Right lobe of liver (tissue), 6 donors: ENCODE results near the gene IL1RAPL1. TPM values are rescaled to one million over a fixed set of nuclear protein-coding genes. Genes with fewer than 3 reads are reported as not detected.

ENCODE experiments used
- ATAC-seq, 4 donors: fragments of 200-7000 bp; cut with Tn5 transposase; one replicate each; pipeline ENCODE4 v1.9.1; 2020; ENCODE audit warnings: mild to moderate bottlenecking in 4 of 4, moderate library complexity in 4 of 4
- DNase-seq, 3 donors: peaks; one replicate each; pipeline ENCODE4 v3.0.0-alpha.2; 2020
- H3K27ac ChIP-seq, 3 donors: fragments of 200-600 bp; one replicate each; pipeline ENCODE4 v1.8.0; 2022
- H3K27me3 ChIP-seq, 2 donors: fragments of 200-600 bp; one replicate each; pipeline ENCODE4 v1.8.0; 2022
- H3K36me3 ChIP-seq, 4 donors: fragments of 200-600 bp; sonication (generic) in 1 of 4; one replicate each; pipeline versions ENCODE4 v1.5.1 to v1.8.0; 2017 to 2022; ENCODE audit warnings: control low read depth in 1 of 4
- H3K4me1 ChIP-seq, 4 donors: fragments of 200-600 bp; sonication (generic) in 1 of 4; one replicate each; pipeline versions ENCODE4 v1.5.1 to v1.8.0; 2017 to 2022; ENCODE audit warnings: control low read depth in 1 of 4
- H3K4me3 ChIP-seq, 3 donors: fragments of 200-600 bp; one replicate each; pipeline ENCODE4 v1.8.0; 2022
- H3K9me3 ChIP-seq, 4 donors: fragments of 200-600 bp; sonication (generic) in 1 of 4; one replicate each; pipeline versions ENCODE4 v1.5.1 to v1.8.0; 2017 to 2022; ENCODE audit warnings: control low read depth in 1 of 4
- CTCF ChIP-seq, 4 donors: fragments of 200-600 bp in 3 of 4; fragments of 450-650 bp in 1 of 4; IDR thresholded peaks; one replicate each; pipeline versions ENCODE4 v1.5.1 to v1.8.0; 2016 to 2022; ENCODE audit warnings: antibody characterized with exemption in 4 of 4, mild to moderate bottlenecking in 2 of 4
- POLR2A ChIP-seq: fragments of 450-650 bp; IDR thresholded peaks from one replicate; pipeline ENCODE4 v1.6.1; 2017; ENCODE audit warnings: antibody characterized with exemption, mild to moderate bottlenecking
- WGBS: methylation state at CpG from one replicate; pipeline ENCODE4 v1.1.6; 2018; ENCODE audit warnings: low coverage, low lambda C conversion rate; ENCODE audit not compliant: insufficient coverage; ENCODE audit errors: missing lambda C conversion rate; 5-methylcytosine and 5-hydroxymethylcytosine counted together
- intact Hi-C, 2 donors: fragments of 100-400 bp; cut with DNase I; formaldehyde crosslinking; loops; one replicate each; pipeline versions ENCODE4 v1.11.2 to v1.14.1; 2022
- total RNA-seq, 6 experiments: library from RNA; depleted of rRNA in 2 of 6; stranded (reverse); fragments of >200 nt in 2 of 6; fragmentation: NEBNext Ultra II Directional in 3 of 6; extraction: Animal tissue kit (Norgen Biotek cat#: 25700) in 3 of 6; gene quantifications; one replicate each; pipeline versions ENCODE4 v1.1.0 to v1.2.4, GENCODE V29; 2016 to 2023
- donor health status: DM: no; HTN: yes; CAD: no.
- donor health status: DM: no; HTN: no; CAD: no.
- donor health status: DM: no; HTN: no; CAD: no.
- donor health status: DM: no; HTN: yes; CAD: no.
- donor health status: DM: no; HTN: yes; CAD: no.

The IL1RAPL1 gene
- total RNA-seq, 6 experiments from 2014 or later = not detected

GRCh38 chrX:29039501-29039900 lies 452.3 kb downstream of the IL1RAPL1 start:
- DNase-seq = no peak
- no peaks in the 10 kb centered on the region for H3K27me3 ChIP-seq
- ATAC-seq = no peak
- H3K27ac ChIP-seq = no peak overlapping the region
- TF ChIP-seq POLR2A (no peak), CTCF (IDR thresholded peaks at IDR 0.05) (no peak)
- intact Hi-C loops = no loop called here
- no peaks in the 10 kb centered on the region for H3K4me1 ChIP-seq
- no peaks in the 10 kb centered on the region for H3K9me3 ChIP-seq
- no peak overlapping the region for H3K4me3 ChIP-seq
- WGBS = 43% methylated on average over 2 of the region's 2 CpGs
- no peaks in the 10 kb centered on the region for H3K36me3 ChIP-seq

- ATAC-seq (no peak), DNase-seq (no peak)
- no peaks in the 10 kb centered on the region for H3K4me1 ChIP-seq
- no peak overlapping the region for H3K4me3 ChIP-seq
- intact Hi-C loops = no loop called here
- H3K27ac ChIP-seq = no peak overlapping the region
- H3K36me3 ChIP-seq = no peaks in the 10 kb centered on the region
- TF ChIP-seq CTCF (IDR thresholded peaks at IDR 0.05) (no peak), POLR2A (no peak)
- no peaks in the 10 kb centered on the region for H3K9me3 ChIP-seq
- H3K27me3 ChIP-seq = no peaks in the 10 kb centered on the region
- WGBS = 70% methylated on average over 1 of the region's 1 CpG
These were observed 452.9 kb downstream of the IL1RAPL1 start for GRCh38 chrX:29040160-29040559.

GRCh38 chrX:29042341-29042740 lies 455.1 kb downstream of the IL1RAPL1 start:
- H3K9me3 ChIP-seq = no peaks in the 10 kb centered on the region
- intact Hi-C loops = no loop called here

GRCh38 chrX:29043746-29044145 lies 456.5 kb downstream of the IL1RAPL1 start:
- no peak overlapping the region for H3K27ac ChIP-seq
- DNase-seq (no peak), ATAC-seq (no peak)
- H3K27me3 ChIP-seq = no peaks in the 10 kb centered on the region
- no peak overlapping the region for H3K4me3 ChIP-seq
- H3K9me3 ChIP-seq = no peaks in the 10 kb centered on the region
- H3K4me1 ChIP-seq = no peaks in the 10 kb centered on the region
- no peak for TF ChIP-seq POLR2A
- no peak for TF ChIP-seq CTCF (IDR thresholded peaks at IDR 0.05)
- intact Hi-C loops = no loop called here
- WGBS = 48% methylated on average over 3 of the region's 3 CpGs
- no peaks in the 10 kb centered on the region for H3K36me3 ChIP-seq

More at GRCh38 chrX:29042341-29042740, 455.1 kb downstream of the IL1RAPL1 start:
- H3K36me3 ChIP-seq = no peaks in the 10 kb centered on the region
- no peaks in the 10 kb centered on the region for H3K27me3 ChIP-seq
- H3K27ac ChIP-seq = no peak overlapping the region
- 51% methylated on average over 2 of the region's 2 CpGs for WGBS
- ATAC-seq (no peak), DNase-seq (no peak)
- no peak overlapping the region for H3K4me3 ChIP-seq
- TF ChIP-seq CTCF (IDR thresholded peaks at IDR 0.05) = no peak
- no peak for TF ChIP-seq POLR2A
- H3K4me1 ChIP-seq = no peaks in the 10 kb centered on the region
